NCI-H1436 treated with DMSO at 0.1 percent for 48 hours (cell line): ENCODE data around the gene GPR68.

Experiments used
- DNase-seq: peaks from one replicate; lab custom pipeline; 2025; lab: John Stamatoyannopoulos, UW

The GPR68 gene, protein sequence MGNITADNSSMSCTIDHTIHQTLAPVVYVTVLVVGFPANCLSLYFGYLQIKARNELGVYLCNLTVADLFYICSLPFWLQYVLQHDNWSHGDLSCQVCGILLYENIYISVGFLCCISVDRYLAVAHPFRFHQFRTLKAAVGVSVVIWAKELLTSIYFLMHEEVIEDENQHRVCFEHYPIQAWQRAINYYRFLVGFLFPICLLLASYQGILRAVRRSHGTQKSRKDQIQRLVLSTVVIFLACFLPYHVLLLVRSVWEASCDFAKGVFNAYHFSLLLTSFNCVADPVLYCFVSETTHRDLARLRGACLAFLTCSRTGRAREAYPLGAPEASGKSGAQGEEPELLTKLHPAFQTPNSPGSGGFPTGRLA

DNA sequence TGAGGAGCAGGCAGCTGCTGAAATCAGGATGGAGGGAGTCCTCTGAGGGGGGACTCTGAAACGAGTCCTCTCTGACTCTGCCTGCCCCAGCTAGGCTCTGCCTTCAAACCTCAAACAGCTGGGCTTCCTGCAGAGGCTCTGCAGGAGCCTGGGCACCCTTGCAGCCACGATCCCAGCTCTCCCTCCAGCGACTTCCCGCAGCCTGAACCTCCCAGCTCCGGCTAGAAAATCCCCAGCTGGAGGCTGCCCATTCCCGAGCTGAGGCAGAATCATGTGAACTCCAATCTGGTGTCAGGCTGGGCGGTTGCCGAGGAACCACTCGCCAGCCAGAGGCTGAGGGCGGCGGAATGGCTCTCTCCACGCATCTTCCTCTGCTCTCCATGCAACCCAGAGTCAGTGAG is at the start of gene GPR68:
Gene GPR68, minus strand, starts transcription at position 204 of the 401 bp plus-strand sequence. CDS start 9,654 bp downstream, outside the sequence.
- DNase-seq: no peak

- DNase-seq: no peak
These were observed 49.6 kb upstream of the GPR68 start for GRCh38 chr14:91294153-91294552.

DNA sequence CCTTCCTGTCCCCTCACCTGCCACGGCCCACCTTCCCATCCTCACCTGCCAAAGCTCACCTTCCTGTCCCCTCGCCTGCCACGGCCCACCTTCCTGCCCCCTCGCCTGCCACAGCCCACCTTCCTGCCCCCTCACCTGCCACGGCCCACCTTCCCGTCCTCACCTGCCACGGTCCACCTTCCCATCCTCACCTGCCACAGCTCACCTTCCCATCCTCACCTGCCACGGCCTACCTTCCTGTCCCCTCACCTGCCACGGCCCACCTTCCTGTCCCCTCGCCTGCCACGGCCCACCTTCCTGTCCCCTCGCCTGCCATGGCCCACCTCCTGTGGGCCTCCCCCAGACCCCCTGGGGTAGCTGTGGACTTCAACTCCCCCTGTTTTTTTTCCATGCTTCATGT is 48.8 kb upstream of the GPR68 start:
- DNase-seq: no peak

DNA sequence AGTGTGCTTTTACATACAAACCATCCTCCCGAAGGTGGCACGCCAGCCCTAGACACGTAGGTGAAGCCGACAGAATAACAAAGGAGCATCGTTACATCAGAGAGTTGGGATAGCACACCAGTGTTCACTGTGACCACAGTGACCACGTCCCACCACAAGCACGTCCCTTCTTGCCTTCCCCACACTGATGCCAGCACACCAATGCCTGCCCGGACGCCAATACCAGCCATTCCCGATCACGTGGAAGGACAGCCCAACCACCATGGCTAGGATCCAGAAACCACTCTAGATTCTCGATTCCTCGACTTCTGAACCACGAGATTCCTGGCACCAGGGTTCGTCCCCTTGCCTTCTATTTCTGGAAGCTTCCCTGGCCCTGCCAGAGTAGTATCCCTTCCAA is 48.0 kb upstream of the GPR68 start:
- no peak for DNase-seq

- no peak for DNase-seq
These were observed 47.4 kb upstream of the GPR68 start for GRCh38 chr14:91291786-91292405.

DNA sequence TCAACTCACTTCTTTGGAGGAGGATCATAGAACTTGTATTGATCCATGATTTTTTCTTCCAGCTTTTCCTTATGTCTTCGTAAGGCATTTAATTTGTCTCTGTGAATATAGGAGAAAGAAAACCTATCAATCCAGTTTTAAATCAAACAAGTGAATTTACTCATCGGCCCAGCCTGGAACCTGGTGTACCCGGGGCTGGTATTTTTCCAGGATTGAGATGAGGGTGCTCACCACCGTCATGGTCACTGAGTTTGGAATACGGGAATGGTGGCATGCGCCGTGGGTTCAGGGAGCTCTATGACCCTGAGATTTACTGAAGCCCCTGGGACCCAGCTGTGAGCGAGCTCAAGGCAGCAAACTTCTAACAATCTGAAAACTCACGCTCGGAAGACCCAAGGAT is 46.5 kb upstream of the GPR68 start:
- DNase-seq: no peak

GRCh38 chr14:91289464-91289863 is 45.0 kb upstream of the GPR68 start:
- DNase-seq: no peak

GRCh38 chr14:91288876-91289275 is 44.4 kb upstream of the GPR68 start:
- DNase-seq: no peak

- DNase-seq: peak; percentile 1
These were observed 42.0 kb upstream of the GPR68 start for GRCh38 chr14:91286530-91286937.

DNA sequence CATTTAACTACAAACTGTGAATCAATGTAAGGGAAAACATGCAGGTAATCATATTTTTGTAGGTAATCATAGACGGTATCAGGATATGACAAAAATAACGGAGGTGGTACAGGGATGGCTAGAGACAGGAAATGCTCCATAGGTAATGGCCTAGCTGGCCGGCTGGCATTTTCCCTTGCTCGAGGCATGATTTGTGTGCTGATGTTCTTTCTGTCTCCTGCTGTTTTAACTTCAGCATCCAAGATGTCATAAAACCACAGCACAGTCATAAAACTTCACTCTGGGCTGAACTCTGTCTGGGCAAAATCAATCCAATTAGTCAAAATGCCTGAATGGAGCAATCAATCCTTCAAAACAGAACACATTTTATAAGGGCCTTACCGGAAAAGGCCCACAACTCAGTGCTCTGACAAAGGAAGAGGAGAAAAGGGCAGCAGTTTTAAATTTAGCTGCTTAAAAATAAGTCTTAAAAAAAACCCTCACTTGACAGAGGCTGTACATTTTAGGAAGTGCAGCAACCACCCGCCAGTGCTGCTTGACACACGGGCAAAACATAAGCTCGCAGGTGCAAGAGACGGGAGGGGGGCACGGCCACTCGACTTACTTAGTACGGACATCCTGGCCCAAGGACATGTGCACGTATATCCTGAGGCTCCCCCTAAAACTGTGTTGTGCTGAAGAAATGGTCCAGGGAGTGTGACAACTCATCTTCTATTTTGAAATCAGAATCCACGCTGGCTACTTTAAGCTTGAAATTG is 40.5 kb upstream of the GPR68 start:
- no peak for DNase-seq

GRCh38 chr14:91284146-91284790 is 39.8 kb upstream of the GPR68 start:
- DNase-seq: no peak

DNA sequence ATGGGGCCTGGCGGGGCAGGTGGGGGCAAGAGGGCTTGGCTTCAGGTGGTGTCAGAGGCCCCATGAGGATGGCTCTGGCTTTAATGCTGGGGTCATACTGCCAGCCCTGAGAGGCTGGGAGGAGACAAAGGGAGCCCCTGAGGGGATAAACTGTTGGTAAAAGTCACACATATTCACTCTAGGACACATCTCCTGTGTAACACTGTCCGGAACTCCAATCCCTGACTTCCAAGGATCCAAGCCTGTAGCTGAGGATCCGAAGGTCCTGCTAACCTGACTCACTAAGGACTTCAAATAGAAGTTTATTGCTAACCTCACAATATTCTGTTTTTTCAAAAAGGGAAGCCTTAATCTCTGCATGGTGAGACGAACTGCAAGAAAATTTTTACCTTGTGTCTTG is 39.2 kb upstream of the GPR68 start:
- no peak for DNase-seq

- no peak for DNase-seq
These were observed 38.6 kb upstream of the GPR68 start for GRCh38 chr14:91282954-91283645.

- no peak for DNase-seq
These were observed 36.8 kb upstream of the GPR68 start for GRCh38 chr14:91281346-91281745.

DNA sequence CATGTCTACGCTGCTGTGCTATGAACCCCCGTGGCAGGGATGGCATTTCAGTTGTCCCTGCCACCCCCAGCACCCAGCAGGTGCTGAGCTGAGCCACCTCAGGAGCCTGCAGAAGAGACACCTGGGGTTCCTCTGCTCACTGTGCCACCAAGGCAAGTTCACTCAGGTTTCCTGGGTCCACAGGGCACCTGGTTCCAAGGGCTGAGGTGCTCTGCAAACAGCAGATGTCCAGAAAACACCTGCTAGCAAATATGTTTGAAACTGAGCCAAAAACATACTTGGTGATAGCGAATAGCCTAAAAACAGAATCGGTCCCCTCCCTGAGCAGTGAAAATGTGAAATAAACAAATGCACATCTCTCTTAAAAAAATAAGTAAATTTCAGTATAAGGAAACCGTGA is 35.6 kb upstream of the GPR68 start:
- no peak for DNase-seq

GRCh38 chr14:91279354-91279753 is 34.9 kb upstream of the GPR68 start:
- no peak for DNase-seq

- no peak for DNase-seq
These were observed 33.8 kb upstream of the GPR68 start for GRCh38 chr14:91278383-91278715.

DNA sequence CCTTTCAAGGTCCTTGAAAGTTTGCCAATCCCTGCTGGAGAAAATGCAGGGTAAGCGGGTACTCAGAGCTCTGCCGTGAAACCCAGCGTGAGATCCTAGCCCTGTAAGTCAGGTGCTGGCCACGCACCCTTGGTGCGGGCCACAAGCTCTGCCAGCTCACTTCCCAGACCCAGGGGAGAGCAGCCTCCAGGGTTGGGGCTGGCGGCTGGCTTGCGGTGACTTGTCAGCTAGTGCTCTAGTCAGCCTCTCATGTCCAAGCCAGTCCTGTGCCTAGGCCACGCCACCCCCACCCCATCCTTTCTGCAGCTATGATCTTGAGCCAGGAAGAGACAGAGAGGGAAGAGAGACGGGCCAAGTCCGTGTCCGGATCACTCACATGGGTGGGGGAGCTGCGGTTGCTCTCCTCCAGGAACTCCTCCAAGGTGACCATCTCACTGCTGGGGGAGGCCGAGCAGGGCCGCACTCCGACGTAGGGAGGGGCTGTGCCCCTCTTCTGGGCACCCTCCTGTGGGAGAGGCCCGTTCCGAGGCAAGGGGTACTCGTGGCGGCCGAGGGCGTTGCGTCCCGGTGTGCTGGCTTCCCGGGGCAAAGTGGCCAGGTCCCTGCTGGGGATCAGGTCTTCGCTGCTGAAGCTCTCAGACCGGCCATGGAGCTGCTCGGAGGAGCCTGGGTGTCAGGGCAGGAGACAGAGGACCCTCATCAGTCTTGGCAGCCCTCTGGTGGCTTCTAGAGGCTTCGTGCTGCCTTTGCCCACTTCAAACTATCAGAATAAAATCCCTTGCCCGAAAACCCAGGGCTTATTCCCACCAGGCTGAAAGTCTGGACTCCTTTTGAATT is 33.3 kb upstream of the GPR68 start:
- DNase-seq: no peak

- no peak for DNase-seq
These were observed 30.3 kb upstream of the GPR68 start for GRCh38 chr14:91274796-91275195.

GRCh38 chr14:91273885-91274273 is 29.4 kb upstream of the GPR68 start:
- DNase-seq: no peak

DNA sequence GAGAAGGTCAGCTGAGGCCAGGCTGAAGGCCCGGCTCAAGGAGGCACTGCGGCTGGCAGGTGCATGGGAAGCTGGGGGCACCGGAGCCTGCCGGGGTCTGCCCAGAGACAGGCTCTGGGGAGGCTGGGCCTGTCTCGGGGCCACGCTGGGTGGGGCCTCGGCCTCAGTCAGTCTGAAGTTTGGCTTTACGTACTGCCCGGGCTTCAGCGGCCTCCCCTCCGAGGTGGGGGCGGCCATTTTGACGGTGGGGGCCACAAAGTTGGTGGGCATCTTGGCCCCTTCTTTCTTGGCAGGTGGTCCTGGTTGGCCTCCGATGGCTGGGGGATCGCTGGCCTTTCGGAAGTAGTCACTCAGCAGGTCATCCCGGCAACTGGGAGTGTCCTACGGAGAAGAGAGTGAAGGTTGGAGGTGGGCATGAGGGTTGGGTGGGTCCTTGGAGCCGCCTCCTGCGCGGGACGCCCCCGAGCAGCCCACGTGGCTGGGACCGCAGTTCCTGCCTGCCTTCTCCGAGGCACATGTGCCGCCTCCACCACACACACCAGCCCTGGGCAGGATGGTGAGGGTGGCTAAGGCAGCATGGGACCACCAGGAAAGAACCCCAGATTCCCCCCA is 28.9 kb upstream of the GPR68 start:
- DNase-seq: no peak
